GM19193 (cell line): ENCODE measurements around the gene RASGEF1B.

Source experiments
- POLR2A ChIP-seq: IDR thresholded peaks from 4 replicates; pipeline ENCODE4 v1.6.1; 2011; ENCODE audit not compliant: insufficient read depth, insufficient read length; ENCODE audit errors: extremely low read depth

Gene RASGEF1B

DNA sequence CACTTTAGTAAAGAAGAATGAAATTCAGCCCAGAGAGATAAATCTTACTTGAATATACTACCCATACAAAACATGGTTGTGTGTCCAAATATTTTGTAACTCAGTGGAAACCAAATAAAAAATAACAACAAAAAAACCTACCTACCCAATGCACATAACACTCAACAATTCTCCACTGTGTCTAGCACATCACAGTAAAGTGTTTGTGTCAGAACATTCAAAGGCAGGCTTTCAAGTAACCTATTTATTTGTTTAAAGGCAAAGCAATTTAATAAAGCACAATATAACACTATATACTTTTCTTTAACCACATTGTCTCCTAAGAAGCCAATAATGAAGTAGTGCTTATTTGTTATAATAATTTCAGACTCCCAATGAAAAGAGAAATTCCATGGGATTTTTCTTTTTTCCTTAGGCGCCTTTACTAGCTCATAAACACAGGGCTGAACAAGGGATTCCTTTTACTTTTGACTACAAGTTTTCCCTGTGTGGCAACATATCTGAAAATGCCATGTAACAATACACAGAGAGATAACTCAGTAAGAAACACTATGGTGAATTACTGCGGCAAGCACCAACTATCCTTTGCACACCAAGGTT lies 13.7 kb downstream of the RASGEF1B start:
- TF ChIP-seq POLR2A: no peak

GRCh38 chr4:81457345-81457744 lies 14.4 kb downstream of the RASGEF1B start:
- no peak for TF ChIP-seq POLR2A

GRCh38 chr4:81455897-81456296 lies 15.8 kb downstream of the RASGEF1B start:
- TF ChIP-seq POLR2A: no peak

DNA sequence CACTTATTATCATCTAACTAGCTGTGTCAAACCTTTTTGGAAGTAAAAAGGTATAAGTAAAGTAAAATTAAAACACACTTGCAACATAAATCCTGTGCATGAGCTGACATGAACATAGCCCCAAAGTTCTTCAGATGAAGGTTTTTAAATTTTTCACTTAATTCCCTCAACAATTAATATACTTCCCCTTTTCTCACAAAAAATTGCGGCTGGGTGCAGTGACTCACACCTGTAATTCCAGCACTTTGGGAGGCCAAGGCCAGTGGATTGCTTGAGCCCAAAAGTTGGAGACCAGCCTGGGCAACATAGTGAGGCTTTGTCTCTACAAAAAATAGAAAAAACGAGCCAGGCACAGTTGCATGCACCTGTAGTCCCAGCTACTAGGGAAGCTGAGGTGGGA lies 16.8 kb downstream of the RASGEF1B start:
- no peak for TF ChIP-seq POLR2A

GRCh38 chr4:81454499-81454898 lies 17.2 kb downstream of the RASGEF1B start:
- no peak for TF ChIP-seq POLR2A

DNA sequence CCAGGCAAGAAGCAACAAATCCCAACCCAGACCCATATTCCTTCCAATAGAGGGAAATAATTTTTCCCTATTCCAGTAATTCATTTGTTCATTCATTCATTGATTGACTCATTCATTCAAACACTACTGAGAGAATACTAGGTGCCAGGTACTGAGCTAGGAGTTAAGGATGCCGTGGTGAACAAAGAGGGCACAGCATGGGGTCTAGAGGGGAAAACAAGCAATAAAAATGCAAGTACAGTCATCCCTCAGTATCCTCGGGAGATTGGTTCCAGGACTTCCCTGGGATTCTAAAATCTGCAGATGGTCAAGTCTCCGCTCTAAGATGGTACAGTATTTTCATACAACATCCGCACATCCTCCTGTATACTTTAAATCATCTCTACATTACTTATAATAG lies 18.7 kb downstream of the RASGEF1B start:
- no peak for TF ChIP-seq POLR2A

DNA sequence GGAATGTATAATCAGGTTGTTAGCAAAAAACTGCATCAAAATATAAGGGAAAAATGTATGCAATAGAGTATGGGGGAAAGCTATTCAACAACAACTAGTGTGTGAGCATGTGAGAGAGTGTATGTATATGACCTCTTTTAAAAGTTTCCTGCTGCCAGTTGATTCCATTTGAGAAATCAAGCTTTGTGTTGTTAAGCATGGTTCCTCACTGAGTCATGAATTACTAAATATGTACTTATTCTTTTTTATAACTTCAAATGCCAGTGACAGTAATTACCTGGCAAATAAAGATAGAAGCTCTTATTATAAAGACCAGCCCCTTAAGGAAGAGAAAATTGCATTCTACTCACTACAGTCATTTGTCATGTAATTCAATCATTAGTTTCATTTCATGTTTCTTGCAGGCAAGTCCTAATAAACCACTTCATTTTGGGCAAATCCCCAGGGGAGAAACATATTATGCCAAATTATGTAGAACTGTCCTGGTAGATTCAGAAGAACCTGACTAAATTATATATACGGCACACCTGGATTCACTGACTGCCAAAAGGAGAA lies 19.2 kb downstream of the RASGEF1B start:
- TF ChIP-seq POLR2A: no peak

GRCh38 chr4:81449015-81449414 lies 22.7 kb downstream of the RASGEF1B start:
- no peak for TF ChIP-seq POLR2A

- no peak for TF ChIP-seq POLR2A
Observed at GRCh38 chr4:81447566-81448229, 24.0 kb downstream of the RASGEF1B start.

GRCh38 chr4:81446634-81447033 lies 25.1 kb downstream of the RASGEF1B start:
- no peak for TF ChIP-seq POLR2A

DNA sequence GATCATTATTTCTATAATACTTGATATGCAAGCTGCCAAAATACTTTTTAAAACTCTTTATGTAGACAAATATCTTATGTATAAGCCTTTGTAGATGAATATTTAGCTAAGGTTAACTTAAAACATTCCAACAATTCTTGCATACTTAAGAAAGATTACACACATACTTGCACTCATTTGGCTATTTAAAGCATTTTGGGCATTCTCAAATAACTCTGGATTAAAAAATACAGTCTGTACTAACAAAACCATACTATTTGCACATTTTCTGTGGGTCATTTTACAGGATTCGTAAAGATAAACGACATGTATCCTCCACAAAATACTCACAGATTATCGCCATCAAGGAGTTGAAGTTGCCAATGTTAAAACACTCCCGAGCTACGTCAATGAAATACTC lies 26.5 kb downstream of the RASGEF1B start:
- TF ChIP-seq POLR2A: no peak

- TF ChIP-seq POLR2A: no peak
Observed at GRCh38 chr4:81442484-81443085, 29.1 kb downstream of the RASGEF1B start.

DNA sequence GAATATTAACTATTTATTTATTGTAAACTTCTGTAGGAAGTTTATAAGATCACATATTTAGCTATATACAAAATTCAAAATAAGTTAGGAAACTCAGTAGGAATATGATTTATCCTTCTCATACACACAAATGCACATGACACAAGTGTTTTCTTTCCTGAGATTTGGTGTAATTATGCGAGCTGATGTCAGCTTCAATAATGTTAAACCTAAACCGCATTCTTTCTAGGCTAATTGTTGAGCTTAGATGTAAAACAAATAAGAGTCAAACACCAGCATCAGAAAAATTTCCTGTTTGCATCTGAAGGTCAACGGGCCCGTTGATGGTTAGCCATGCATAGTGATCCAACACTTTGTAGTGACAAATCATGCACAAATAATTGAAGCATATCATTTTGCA lies 30.8 kb downstream of the RASGEF1B start:
- TF ChIP-seq POLR2A: no peak

GRCh38 chr4:81436941-81437574 lies 34.6 kb downstream of the RASGEF1B start:
- TF ChIP-seq POLR2A: no peak

GRCh38 chr4:81436096-81436495 lies 35.6 kb downstream of the RASGEF1B start:
- no peak for TF ChIP-seq POLR2A
